AG08396 (cell line): ENCODE measurements around the gene CSF3R.

Source experiments
- DNase-seq: peaks from one replicate; pipeline ENCODE4 v3.0.0; 2012; ENCODE audit warnings: low spot score, mixed read lengths

Gene CSF3R

GRCh38 chr1:36419569-36419968, 63.1 kb downstream of the CSF3R start:
- DNase-seq, result no peak

- DNase-seq, result no peak
Measured at GRCh38 chr1:36419140-36419539, 63.6 kb downstream of the CSF3R start.

- DNase-seq, result no peak
Measured at GRCh38 chr1:36417931-36418330, 64.8 kb downstream of the CSF3R start.
